K562 (cell line): ENCODE data around the gene STYXL1. TPM values are rescaled to one million over a fixed set of nuclear protein-coding genes. Genes with fewer than 3 reads are reported as not detected.

Experiments used
- AFF4 ChIP-seq: sonication (generic); formaldehyde crosslinking; IDR thresholded peaks from 2 replicates; pipeline ENCODE4 v1.8.0; 2023; ENCODE audit warnings: mild to moderate bottlenecking, missing genetic modification reagents
- CEBPG ChIP-seq, 3 experiments: fragments of 200-800 bp in 1 of 3; sonication (Bioruptor generic) in 1 of 3; sonication (generic) in 1 of 3; formaldehyde crosslinking in 1 of 3; IDR thresholded peaks in 2 of 3; conservative IDR thresholded peaks in 1 of 3; 2 replicates each; pipeline versions ENCODE4 v1.6.1 to v1.8.0; 2016 to 2022; ENCODE audit warnings: missing compliant biosample characterization in 2 of 3, missing genetic modification characterization in 2 of 3, mild to moderate bottlenecking in 1 of 3, missing genetic modification reagents in 1 of 3
- ELF1 ChIP-seq: fragments of 200-800 bp; sonication (Bioruptor generic); IDR thresholded peaks from 2 replicates; pipeline ENCODE4 v1.6.1; 2016; ENCODE audit warnings: missing genetic modification characterization, missing compliant biosample characterization
- ELF4 ChIP-seq: fragments of 450-650 bp; formaldehyde crosslinking; IDR thresholded peaks from 2 replicates; pipeline ENCODE4 v1.4.0; 2022; ENCODE audit warnings: missing genetic modification characterization
- MCM5 ChIP-seq: fragments of 450-650 bp; IDR thresholded peaks from 2 replicates; pipeline ENCODE4 v1.6.1; 2016; ENCODE audit warnings: low read depth
- NCOA6 ChIP-seq: fragments of 450-650 bp; IDR thresholded peaks from 2 replicates; pipeline ENCODE4 v1.6.1; 2017; ENCODE audit warnings: mild to moderate bottlenecking
- NR2C1 ChIP-seq, 2 experiments: fragments of 450-650 bp; IDR thresholded peaks; 2 replicates each; pipeline ENCODE4 v1.6.1; 2017; ENCODE audit warnings: mild to moderate bottlenecking in 2 of 2, antibody characterized with exemption in 1 of 2, inconsistent platforms in 1 of 2, missing compliant biosample characterization in 1 of 2, missing genetic modification characterization in 1 of 2
- RAD21 ChIP-seq, 2 experiments: fragments of 250-450 bp in 1 of 2; fragments of 450-650 bp in 1 of 2; sonication (Bioruptor Pico) in 1 of 2; formaldehyde crosslinking in 1 of 2; IDR thresholded peaks in 1 of 2; conservative IDR thresholded peaks in 1 of 2; 2 replicates each; pipeline versions ENCODE4 v1.4.0 to v1.8.0; 2020 to 2022; ENCODE audit warnings: mild to moderate bottlenecking in 2 of 2, moderate library complexity in 1 of 2
- SMARCA4 ChIP-seq: fragments of 450-650 bp; IDR thresholded peaks from 2 replicates; pipeline ENCODE4 v1.6.1; 2016
- SRSF7 ChIP-seq: fragments of 200-400 bp; formaldehyde crosslinking; optimal IDR thresholded peaks from 2 replicates; pipeline ENCODE3; 2017; ENCODE audit warnings: mild to moderate bottlenecking, low read depth, low read length
- ZFP30 ChIP-seq: fragments of 250-450 bp; sonication (Bioruptor Pico); IDR thresholded peaks from 2 replicates; pipeline ENCODE4 v1.8.0; 2022; ENCODE audit warnings: moderate library complexity, mild to moderate bottlenecking, inconsistent platforms, borderline replicate concordance
- ZNF778 ChIP-seq: fragments of 450-650 bp; formaldehyde crosslinking; IDR thresholded peaks from 2 replicates; pipeline ENCODE4 v1.4.0; 2020; ENCODE audit warnings: mild to moderate bottlenecking, moderate library complexity
- polyA plus RNA-seq, 8 experiments: library from polyadenylated mRNA; depleted of rRNA in 4 of 8; stranded (reverse) in 5 of 8; unstranded in 3 of 8; fragments of >200 nt; fragmentation: Nextera tagmentation in 2 of 8; fragmentation: Illumina TruSeq in 1 of 8; extraction: Ambion mirVana in 2 of 8; extraction: Trizol in 1 of 8; gene quantifications; 2 replicates each; pipeline versions ENCODE4 v1.2.1 to v1.2.3, GENCODE V29; 2011 to 2014; ENCODE audit warnings: inconsistent platforms in 1 of 8, missing spikeins in 1 of 8
- total RNA-seq, 7 experiments: library from RNA; depleted of rRNA in 6 of 7; stranded (reverse); fragments of >200 nt in 6 of 7; fragmentation: Illumina TruSeq in 2 of 7; extraction: Trizol in 2 of 7; gene quantifications; 2 replicates each; pipeline versions ENCODE4 v1.2.1 to v1.2.3, GENCODE V29; 2011 to 2021; ENCODE audit warnings: low replicate concordance in 1 of 7

Gene STYXL1
- total and polyA plus RNA-seq, 9 of the 15 experiments (the other 6 are each of a cell fraction or from before 2014, with no cell fraction given) = 36.5 to 97.2 (median 49.9) TPM

GRCh38 chr7:75977743-75978142 lies 70.1 kb downstream of the STYXL1 start (continued):
- TF ChIP-seq AFF4 (CRISPR knock-in tag) = no peak
- no peak for TF ChIP-seq SMARCA4
- no peak for TF ChIP-seq MCM5
- TF ChIP-seq NR2C1 (IDR thresholded peaks at IDR 0.05) = no peak
- TF ChIP-seq NR2C1 (tag; IDR thresholded peaks at IDR 0.05) = no peak
- no peak for TF ChIP-seq ZFP30
- no peak for TF ChIP-seq ELF4 (CRISPR knock-in tag)
- TF ChIP-seq ZNF778 (CRISPR knock-in tag) = no peak
- TF ChIP-seq NCOA6 = no peak
- TF ChIP-seq CEBPG (CRISPR knock-in tag; IDR thresholded peaks at IDR 0.05) = no peak
- no peak for TF ChIP-seq CEBPG (tag; conservative IDR thresholded peaks at IDR 0.05 in 1 of 2, IDR thresholded peaks at IDR 0.05 in 1 of 2)
- no peak for TF ChIP-seq ELF1 (tag)
- TF ChIP-seq SRSF7 = no peak
- no peak for TF ChIP-seq RAD21 (CRISPR knock-in tag; conservative IDR thresholded peaks at IDR 0.05 in 1 of 2, IDR thresholded peaks at IDR 0.05 in 1 of 2)
- TF ChIP-seq, all 486 proteins: peak for 0
